GM12892 (cell line): ENCODE measurements around the gene GBF1.

Experiments used
- POLR2A ChIP-seq: IDR thresholded peaks from 2 replicates; pipeline ENCODE4 v1.6.1; 2011; ENCODE audit warnings: low read depth, low read length, control low read depth
- POLR2AphosphoS5 ChIP-seq: IDR thresholded peaks from 2 replicates; pipeline ENCODE4 v1.6.1; 2011; ENCODE audit warnings: low read depth, low read length, control low read depth

- TF ChIP-seq POLR2AphosphoS5 (no peak; the same call in 1 of the 2 replicates), POLR2A (no peak)
These were observed 154.7 kb downstream of the GBF1 start for GRCh38 chr10:102400076-102400475.
